H7 (cell line): ENCODE data around the gene MOB3A. TPM values are rescaled to one million over a fixed set of nuclear protein-coding genes. Genes with fewer than 3 reads are reported as not detected.

Experiments
- DNase-seq: peaks from one replicate; pipeline ENCODE4 v3.0.0; 2012
- H3K27me3 ChIP-seq: 2 replicates; pipeline ENCODE4 v1.6.0; 2011; ENCODE audit warnings: mild to moderate bottlenecking, low read length; ENCODE audit not compliant: control insufficient read depth, insufficient read depth
- H3K36me3 ChIP-seq: replicated peaks from 2 replicates; pipeline ENCODE4 v1.5.1; 2011; ENCODE audit warnings: low read length; ENCODE audit not compliant: control insufficient read depth, insufficient read depth
- H3K4me3 ChIP-seq: 2 replicates; pipeline ENCODE4 v1.5.1; 2011; ENCODE audit warnings: low read depth, mild to moderate bottlenecking, control low read depth, low read length, moderate library complexity; ENCODE audit not compliant: insufficient read depth
- total RNA-seq: library from RNA; depleted of rRNA; stranded (reverse); fragments of >200 nt; shearing (Covaris generic); gene quantifications from 2 replicates; pipeline ENCODE4 v1.2.3, GENCODE V29; 2014

Gene MOB3A
- total RNA-seq, 1 experiment from 2014 or later, result 8.9 TPM

DNA sequence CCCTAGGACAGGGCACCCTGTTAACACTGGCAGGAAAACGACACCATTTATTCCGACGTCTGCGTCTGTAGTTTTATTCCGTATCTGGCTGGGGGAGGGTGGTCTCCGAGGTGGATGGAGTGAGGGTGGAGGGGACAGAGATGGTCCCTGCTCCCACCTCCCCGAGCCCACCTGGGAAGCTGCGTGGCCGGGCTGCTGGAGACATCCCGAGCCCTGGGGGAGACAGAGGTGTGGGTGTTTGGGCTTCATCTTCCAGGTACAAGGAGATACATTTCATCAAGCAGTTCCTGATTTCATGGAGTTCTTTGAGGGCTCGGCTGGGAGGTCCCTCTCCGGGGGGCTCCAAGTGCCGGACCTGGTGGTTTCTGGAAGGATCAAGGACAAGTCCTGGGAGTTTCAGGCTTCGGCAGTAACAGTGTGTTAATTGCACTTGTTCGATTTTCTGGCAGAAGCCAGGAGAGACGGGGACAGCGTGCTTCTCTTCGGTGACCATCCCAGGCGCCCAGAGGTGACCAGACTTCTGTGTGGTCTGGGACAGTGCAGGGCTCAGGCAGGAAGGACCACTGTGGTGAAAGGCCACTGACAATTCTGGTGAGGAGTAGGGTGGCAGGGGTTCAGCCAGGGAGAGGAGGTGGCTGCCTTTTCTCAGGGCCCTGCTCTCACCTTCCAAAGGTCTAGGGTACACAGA lies 25.0 kb downstream of the MOB3A start:
- DNase-seq, result no peak
- no peak overlapping the region for H3K4me3 ChIP-seq
- H3K27me3 ChIP-seq, result no peaks in the 10 kb centered on the region
- no peaks in the 10 kb centered on the region; the same call in 1 of the 2 replicates for H3K36me3 ChIP-seq

DNA sequence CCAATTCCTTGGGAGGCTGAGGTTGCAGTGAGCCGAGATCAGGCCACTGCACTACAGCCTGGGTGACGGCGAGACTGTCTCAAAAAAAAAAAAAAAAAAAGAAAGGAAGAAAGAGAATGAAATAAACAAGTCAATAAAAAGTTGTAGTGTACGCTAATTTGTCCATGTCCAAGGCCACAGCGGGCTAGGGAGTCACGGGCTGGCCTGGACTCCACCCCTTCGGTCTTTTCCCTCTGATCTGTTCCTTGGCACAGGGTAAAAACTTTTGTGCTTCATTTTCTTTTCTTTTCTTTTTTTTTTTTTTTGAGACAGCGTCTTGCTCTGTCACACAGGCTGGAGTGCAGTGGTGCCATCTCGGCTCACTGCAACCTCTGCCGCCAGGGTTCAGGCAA lies 25.7 kb downstream of the MOB3A start:
- Histone ChIP-seq H3K27me3 (no peaks in the 10 kb centered on the region), H3K36me3 (no peaks in the 10 kb centered on the region; the same call in 1 of the 2 replicates), H3K4me3 (no peak overlapping the region)
- DNase-seq, result no peak

GRCh38 chr19:2064788-2065524 lies 31.2 kb downstream of the MOB3A start:
- no peak for DNase-seq
- Histone ChIP-seq H3K4me3 (no peak overlapping the region), H3K27me3 (no peaks in the 10 kb centered on the region), H3K36me3 (no peaks in the 10 kb centered on the region)

GRCh38 chr19:2064395-2064787 lies 31.7 kb downstream of the MOB3A start:
- no peaks in the 10 kb centered on the region for H3K36me3 ChIP-seq
- no peak overlapping the region for H3K4me3 ChIP-seq
- DNase-seq, result no peak
- no peaks in the 10 kb centered on the region for H3K27me3 ChIP-seq

- Histone ChIP-seq H3K27me3 (no peaks in the 10 kb centered on the region), H3K4me3 (no peak overlapping the region), H3K36me3 (no peaks in the 10 kb centered on the region)
- no peak for DNase-seq
These were observed 32.3 kb downstream of the MOB3A start for GRCh38 chr19:2063824-2064223.

DNA sequence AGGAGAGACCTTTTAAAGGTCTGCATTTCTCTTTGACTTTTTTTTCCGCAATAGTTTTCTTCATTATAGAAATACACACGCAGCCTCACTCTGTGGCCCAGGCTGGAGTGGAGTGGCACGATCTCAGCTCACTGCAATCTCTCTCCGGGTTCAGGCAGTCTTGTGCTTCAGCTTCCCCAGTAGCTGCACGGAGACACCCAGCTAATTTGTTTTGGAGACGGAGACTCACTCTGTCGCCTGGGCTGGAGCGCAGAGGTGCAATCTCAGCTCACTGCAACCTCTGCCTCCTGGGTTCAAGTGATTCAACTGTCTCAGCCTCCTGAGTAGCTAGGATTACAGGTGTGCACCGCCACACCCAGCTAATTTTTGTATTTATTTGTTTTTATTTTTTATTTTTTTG lies 33.4 kb downstream of the MOB3A start:
- DNase-seq, result no peak
- Histone ChIP-seq H3K27me3 (no peaks in the 10 kb centered on the region), H3K4me3 (no peak overlapping the region), H3K36me3 (no peaks in the 10 kb centered on the region)

DNA sequence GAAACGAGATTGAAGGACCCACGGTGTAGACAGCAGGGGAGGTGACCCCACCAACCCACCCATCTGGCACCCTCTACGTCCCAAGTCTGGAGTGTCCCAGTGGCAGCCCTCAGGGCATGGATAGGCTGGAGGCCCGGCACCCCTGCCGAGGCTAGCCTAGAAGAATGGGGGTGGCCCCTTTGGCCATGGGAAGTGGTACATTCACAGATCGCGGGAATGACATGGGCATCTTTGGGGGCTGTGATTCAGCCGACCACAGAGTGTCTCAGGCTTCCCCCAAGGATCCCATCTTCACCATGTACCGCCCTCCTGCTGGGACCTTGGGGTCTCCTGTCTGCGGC lies 33.8 kb downstream of the MOB3A start:
- Histone ChIP-seq H3K36me3 (no peaks in the 10 kb centered on the region), H3K4me3 (no peak overlapping the region), H3K27me3 (no peaks in the 10 kb centered on the region)
- no peak for DNase-seq

DNA sequence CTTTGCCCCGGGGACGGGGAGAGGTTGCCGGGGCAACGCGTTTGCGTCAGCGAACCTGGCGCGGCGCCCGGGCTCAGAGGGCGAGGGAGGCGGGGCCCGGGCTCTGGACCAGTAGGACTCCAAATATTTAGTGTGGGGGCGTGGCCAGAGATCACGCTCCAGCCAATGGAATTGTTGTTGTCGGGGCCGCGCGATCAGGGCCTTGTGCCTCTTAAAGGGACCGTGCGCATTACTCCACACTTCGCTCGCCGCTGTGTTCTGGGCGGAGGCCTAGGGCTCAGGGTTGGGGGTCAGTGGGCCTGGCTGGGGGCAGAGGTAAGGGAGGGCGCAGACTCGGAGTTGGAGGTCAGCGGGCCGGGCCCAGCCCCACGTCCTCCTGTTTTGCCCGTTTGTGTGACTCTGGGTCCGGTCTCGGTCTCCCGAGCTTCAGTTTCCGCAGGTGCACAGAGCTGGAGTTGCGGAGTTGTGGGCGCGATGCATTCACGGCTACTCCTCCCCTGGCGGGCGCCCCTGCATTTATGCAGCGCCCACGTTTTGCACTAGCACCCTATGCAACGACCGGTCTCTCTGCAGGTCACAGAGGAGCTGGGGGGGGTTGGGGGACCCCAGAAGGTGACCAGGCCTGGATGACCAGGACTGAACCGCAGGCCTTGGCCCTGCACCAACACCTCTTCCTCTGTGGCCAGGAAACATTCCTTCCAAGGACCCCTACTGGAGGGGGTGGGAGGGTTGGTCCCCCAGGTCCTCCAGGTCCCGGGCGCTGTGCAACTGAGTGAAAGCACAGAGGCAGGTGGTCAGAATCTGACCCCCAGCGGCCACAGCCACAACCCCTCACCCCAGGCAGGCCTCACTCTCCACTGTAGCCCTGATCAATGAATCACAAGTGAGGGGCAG lies 34.4 kb downstream of the MOB3A start:
- Histone ChIP-seq H3K27me3 (no peaks in the 10 kb centered on the region), H3K36me3 (no peaks in the 10 kb centered on the region), H3K4me3 (peak overlapping the region; percentile 67)
- DNase-seq, result peak; percentile 100

GRCh38 chr19:2060884-2061494 lies 35.1 kb downstream of the MOB3A start:
- no peaks in the 10 kb centered on the region for H3K36me3 ChIP-seq
- peak overlapping the region; percentile 61 for H3K4me3 ChIP-seq
- no peaks in the 10 kb centered on the region for H3K27me3 ChIP-seq
- DNase-seq, result no peak

DNA sequence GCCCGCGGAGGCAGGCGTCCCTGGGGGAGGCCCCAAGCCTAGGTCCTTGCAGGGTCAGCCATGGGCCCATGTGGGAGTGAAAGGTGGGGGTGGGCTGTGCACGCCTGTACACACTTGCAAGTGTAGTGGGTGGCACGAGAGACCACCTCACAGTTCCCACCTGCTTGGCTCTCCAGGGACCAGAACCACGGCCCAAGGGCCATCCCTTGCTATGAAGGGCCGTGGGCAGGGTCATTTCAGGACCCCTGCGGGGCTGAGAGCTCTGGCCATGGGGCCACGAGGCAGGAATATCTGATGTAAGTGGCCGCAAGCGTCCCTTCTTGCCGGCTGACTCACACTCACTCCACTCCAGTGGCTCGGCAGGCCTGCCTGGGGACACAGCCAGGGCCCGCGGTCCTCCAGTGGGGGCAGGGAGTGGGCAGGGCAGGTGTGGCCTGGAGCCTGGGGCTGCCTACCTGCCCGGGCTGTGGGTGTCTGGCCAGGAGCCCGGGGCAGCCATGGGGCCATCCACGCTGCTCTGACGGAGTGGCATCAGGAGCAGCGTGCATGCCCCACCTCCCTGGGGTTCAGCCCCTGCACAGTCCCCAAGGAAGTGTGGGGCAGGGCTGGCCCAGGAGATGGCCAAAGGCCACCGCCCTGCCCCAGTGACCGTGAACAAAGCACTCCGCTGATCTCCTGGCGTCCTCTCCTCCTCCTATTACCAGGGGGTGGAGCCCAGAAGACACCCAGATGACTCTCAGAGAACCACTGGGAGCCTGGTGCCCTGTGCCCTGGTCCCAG lies 36.5 kb downstream of the MOB3A start:
- Histone ChIP-seq H3K27me3 (no peaks in the 10 kb centered on the region), H3K36me3 (no peaks in the 10 kb centered on the region), H3K4me3 (no peak overlapping the region)
- DNase-seq, result no peak

DNA sequence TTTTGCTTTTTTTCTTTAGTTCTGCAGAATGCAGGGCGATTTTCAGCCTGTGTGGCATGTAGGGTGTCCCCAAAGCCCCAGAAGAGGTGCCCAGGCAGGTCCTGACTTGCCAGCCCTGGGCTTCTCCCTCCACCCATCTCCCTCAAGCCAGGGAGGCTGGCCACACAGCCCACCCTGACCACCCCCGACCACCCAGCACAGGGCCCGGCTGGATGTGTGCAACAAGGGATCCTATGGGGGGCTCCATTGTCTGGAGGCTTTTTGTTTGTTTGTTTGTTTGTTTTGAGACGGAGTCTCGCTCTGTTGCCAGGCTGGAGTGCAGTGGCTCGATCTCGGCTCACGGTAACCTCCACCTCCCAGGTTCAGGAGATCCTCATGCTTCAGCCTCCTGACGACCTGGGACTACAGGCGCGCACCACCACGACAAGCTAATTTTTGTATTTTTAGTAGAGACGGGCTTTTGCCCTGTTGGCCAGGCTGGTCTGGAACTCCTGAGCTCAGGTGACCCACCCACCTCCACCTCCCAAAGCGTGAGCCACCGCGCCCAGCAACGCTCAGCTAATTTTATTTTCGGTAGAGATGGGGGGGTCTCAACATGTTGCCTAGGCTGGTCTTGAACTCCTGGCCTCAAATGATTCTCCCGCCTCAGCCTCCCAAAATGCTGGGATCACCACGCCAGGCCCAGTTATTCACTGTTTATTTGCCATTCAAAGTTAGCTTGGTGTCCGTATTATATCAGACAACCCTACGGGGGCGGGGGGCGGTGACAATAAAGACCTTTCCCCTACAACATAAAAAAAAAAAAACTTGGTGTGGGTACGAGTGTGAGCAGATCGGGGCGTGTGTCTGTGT lies 37.3 kb downstream of the MOB3A start:
- Histone ChIP-seq H3K36me3 (no peaks in the 10 kb centered on the region), H3K4me3 (no peak overlapping the region), H3K27me3 (no peaks in the 10 kb centered on the region)
- no peak for DNase-seq

DNA sequence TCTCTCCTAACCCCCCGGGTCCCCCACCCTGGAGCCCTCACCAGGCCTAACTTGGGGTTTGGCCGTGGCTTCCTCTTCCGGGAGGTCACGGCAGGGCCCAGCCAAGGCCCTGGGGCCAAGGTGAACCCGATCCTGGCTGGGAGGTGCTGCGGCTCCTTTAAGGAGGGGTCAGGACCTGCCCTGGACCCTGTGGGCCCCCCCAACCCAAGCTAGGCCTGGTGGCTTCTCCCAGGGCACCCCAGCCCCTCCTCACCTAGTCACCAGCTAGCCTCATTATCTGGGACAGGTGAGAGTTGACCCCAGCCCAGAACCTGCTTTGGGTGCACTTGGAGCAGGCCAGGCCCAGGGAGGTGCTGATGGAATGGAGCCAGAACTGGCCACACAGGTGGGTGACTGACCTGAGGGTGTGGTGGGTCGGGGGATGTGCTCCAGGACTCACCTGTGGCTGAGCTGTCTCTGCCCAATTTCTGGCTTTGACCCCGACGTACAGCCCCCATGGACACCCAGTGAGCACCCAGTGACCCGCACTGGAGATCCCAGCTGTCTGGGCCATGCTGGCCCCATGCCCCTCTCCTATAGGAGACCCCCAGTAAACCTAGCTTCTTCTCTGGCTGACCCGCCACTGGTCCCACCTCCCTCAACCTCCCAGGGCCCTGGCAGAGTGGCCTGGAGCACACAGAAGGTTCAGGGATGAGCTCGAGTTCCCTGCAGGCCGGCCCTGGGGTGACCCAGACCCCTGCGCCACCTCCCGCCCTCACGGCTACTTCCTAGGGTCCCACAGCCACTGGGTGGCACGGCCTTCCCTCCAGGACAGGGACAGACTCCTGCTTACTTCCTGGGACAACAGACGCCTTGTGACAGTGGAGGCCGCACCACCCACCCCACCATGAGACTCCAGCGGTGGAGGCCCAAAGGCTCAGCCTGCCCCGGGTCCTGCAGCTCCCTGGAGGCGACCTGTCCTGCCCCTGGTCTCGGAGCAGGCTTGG lies 38.3 kb downstream of the MOB3A start:
- H3K36me3 ChIP-seq, result no peaks in the 10 kb centered on the region
- DNase-seq, result no peak
- no peaks in the 10 kb centered on the region for H3K27me3 ChIP-seq

More for the DNA sequence above, 38.3 kb downstream of the MOB3A start:
- no peak overlapping the region for H3K4me3 ChIP-seq
